Gastroesophageal sphincter (tissue), 4 donors: ENCODE results near the gene ADD3. TPM values are rescaled to one million over a fixed set of nuclear protein-coding genes. Genes with fewer than 3 reads are reported as not detected.
A peak's percentile ranks its signal among the peaks of the same experiment; 100 is the strongest.

Experiments used
- ATAC-seq: fragments of 150-250 bp; one replicate; pipeline ENCODE4 v1.9.1; 2016; ENCODE audit warnings: mild to moderate bottlenecking, moderate library complexity
- H3K27ac ChIP-seq, 4 donors: fragments of 200-600 bp; sonication (generic) in 3 of 4; 1 replicate in 3 of 4; 2 replicates in 1 of 4; pipeline ENCODE4 v1.5.1; 2016 to 2019
- H3K27me3 ChIP-seq: fragments of 200-600 bp; sonication (generic); one replicate; pipeline ENCODE4 v1.5.1; 2019
- H3K36me3 ChIP-seq, 2 donors: fragments of 200-600 bp; sonication (generic); one replicate each; pipeline ENCODE4 v1.5.1; 2019; ENCODE audit warnings: control low read depth in 1 of 2
- H3K4me1 ChIP-seq, 3 donors: fragments of 200-600 bp; sonication (generic); 1 replicate in 2 of 3; 2 replicates in 1 of 3; pipeline ENCODE4 v1.5.1; 2016 to 2019; ENCODE audit warnings: control low read depth in 2 of 3
- H3K4me3 ChIP-seq, 2 donors: fragments of 200-600 bp; sonication (generic); one replicate each; pipeline ENCODE4 v1.5.1; 2019; ENCODE audit warnings: mild to moderate bottlenecking in 1 of 2, moderate library complexity in 1 of 2
- H3K9me3 ChIP-seq, 3 donors: fragments of 200-600 bp; sonication (generic); one replicate each; pipeline ENCODE4 v1.5.1; 2017 to 2019; ENCODE audit warnings: control low read depth in 2 of 3
- EP300 ChIP-seq: sonication (generic); formaldehyde crosslinking; IDR thresholded peaks from one replicate; pipeline ENCODE4 v1.6.1; 2017; ENCODE audit warnings: antibody characterized with exemption, mild to moderate bottlenecking
- POLR2A ChIP-seq, 2 donors: fragments of 450-650 bp; IDR thresholded peaks; one replicate each; pipeline ENCODE4 v1.6.1; 2017; ENCODE audit warnings: antibody characterized with exemption in 2 of 2, mild to moderate bottlenecking in 2 of 2, moderate library complexity in 1 of 2
- POLR2AphosphoS5 ChIP-seq: sonication (generic); formaldehyde crosslinking; IDR thresholded peaks from one replicate; pipeline ENCODE4 v1.6.1; 2017; ENCODE audit warnings: antibody characterized with exemption
- WGBS, 2 donors: methylation state at CpG; one replicate each; pipeline ENCODE4 v1.1.5; 2018; ENCODE audit warnings: low coverage in 1 of 2; 5-methylcytosine and 5-hydroxymethylcytosine counted together
- total RNA-seq, 4 donors: library from RNA; depleted of rRNA; stranded (reverse); fragments of >200 nt; gene quantifications; one replicate each; pipeline ENCODE4 v1.1.0, GENCODE V29; 2016
- TF ChIP-seq, protein P1 (sequence below), 4 experiments: fragments of 200-600 bp in 2 of 4; fragments of 450-650 bp in 2 of 4; sonication (generic) in 1 of 4; IDR thresholded peaks; one replicate each; pipeline ENCODE4 v1.5.1; 2017 to 2019; ENCODE audit warnings: antibody characterized with exemption in 4 of 4, mild to moderate bottlenecking in 2 of 4, moderate library complexity in 2 of 4

ADD3 gene
- total RNA-seq, 4 donors from 2014 or later: 50.3 to 277 (median 118) TPM

GRCh38 chr10:110009736-110010475 is 2.1 kb downstream of the ADD3 start:
- H3K4me3 ChIP-seq: peak overlapping the region in 1 of 2 donors; percentile 91
- no peaks in the 10 kb centered on the region for H3K9me3 ChIP-seq
- H3K27me3 ChIP-seq: no peaks in the 10 kb centered on the region
- H3K36me3 ChIP-seq: no peaks in the 10 kb centered on the region
- ATAC-seq: no peak
- WGBS, 2 donors: 50 to 66% methylated on average over 4 of the region's 4 CpGs
- H3K4me1 ChIP-seq: peaks cover 0 to 45% (median 3%) of the 10 kb centered on the region in 3 donors
- H3K27ac ChIP-seq: peak overlapping the region in 1 of 4 donors; percentile 92
- no peak for TF ChIP-seq POLR2A (IDR thresholded peaks at IDR 0.05)

- 60 to 70% methylated on average over 2 of the region's 2 CpGs for WGBS, 2 donors
- Histone ChIP-seq H3K4me3 (peak overlapping the region in 1 of 2 donors; percentile 91), H3K4me1 (peaks cover 0 to 37% (median 3%) of the 10 kb centered on the region in 3 donors), H3K27me3 (no peaks in the 10 kb centered on the region), H3K27ac (peak overlapping the region in 1 of 4 donors; percentile 41), H3K9me3 (no peaks in the 10 kb centered on the region), H3K36me3 (no peaks in the 10 kb centered on the region)
- ATAC-seq: no peak
- TF ChIP-seq POLR2AphosphoS5 (no peak), POLR2A (IDR thresholded peaks at IDR 0.05) (no peak), EP300 (no peak)
- TF ChIP-seq, protein P1, sequence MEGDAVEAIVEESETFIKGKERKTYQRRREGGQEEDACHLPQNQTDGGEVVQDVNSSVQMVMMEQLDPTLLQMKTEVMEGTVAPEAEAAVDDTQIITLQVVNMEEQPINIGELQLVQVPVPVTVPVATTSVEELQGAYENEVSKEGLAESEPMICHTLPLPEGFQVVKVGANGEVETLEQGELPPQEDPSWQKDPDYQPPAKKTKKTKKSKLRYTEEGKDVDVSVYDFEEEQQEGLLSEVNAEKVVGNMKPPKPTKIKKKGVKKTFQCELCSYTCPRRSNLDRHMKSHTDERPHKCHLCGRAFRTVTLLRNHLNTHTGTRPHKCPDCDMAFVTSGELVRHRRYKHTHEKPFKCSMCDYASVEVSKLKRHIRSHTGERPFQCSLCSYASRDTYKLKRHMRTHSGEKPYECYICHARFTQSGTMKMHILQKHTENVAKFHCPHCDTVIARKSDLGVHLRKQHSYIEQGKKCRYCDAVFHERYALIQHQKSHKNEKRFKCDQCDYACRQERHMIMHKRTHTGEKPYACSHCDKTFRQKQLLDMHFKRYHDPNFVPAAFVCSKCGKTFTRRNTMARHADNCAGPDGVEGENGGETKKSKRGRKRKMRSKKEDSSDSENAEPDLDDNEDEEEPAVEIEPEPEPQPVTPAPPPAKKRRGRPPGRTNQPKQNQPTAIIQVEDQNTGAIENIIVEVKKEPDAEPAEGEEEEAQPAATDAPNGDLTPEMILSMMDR (IDR thresholded peaks at IDR 0.05): no peak
Observed at GRCh38 chr10:110010486-110011378, 2.9 kb downstream of the ADD3 start.

GRCh38 chr10:110011681-110012080 is 3.9 kb downstream of the ADD3 start:
- H3K9me3 ChIP-seq: no peaks in the 10 kb centered on the region
- no peak overlapping the region for H3K27ac ChIP-seq
- peaks cover 0 to 38% (median 3%) of the 10 kb centered on the region in 3 donors for H3K4me1 ChIP-seq
- no peaks in the 10 kb centered on the region for H3K27me3 ChIP-seq
- H3K4me3 ChIP-seq: no peak overlapping the region
- TF ChIP-seq POLR2AphosphoS5 (no peak), EP300 (no peak), POLR2A (IDR thresholded peaks at IDR 0.05) (no peak)
- TF ChIP-seq, protein P1 (IDR thresholded peaks at IDR 0.05): no peak
- H3K36me3 ChIP-seq: no peaks in the 10 kb centered on the region
- WGBS, 2 donors: 27 to 41% methylated on average over 2 to 3 of the region's 3 CpGs
- ATAC-seq: no peak

DNA sequence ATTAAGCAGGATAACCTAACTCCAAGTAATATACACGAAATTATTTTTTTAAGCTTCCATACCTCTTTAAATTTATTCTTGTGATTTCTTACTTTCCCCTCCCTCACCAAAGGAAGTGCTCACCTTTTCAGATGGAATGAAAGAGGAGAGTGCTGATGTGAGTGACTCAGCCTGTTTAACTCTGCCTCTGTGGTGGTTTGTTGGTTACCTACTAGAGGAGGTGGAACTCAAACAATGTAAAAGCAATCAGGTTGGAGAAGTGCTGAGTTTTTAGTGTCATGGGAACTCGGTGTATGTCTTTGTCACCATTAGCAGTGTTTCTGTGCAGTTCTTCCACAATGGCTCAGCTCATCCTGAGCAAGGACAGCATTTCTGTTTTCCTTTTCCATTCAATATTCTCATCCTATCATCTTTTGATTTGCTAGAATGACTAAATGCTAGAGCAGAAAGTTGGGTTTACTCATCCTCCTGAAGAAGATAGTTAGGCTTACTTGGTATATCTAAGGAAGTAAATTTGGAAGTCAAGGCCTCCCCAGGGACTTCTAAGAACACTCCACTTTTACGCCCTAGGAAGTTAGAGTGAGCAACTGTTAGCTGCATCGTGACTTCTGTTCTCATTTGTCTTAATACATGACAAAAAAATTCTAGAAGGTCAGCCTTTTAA is 6.0 kb downstream of the ADD3 start:
- no peak overlapping the region for H3K4me3 ChIP-seq
- ATAC-seq: no peak
- H3K4me1 ChIP-seq: peaks cover 0 to 38% (median 3%) of the 10 kb centered on the region in 3 donors
- TF ChIP-seq EP300: no peak
- no peak for TF ChIP-seq POLR2A (IDR thresholded peaks at IDR 0.05)
- TF ChIP-seq, protein P1 (IDR thresholded peaks at IDR 0.05): no peak
- TF ChIP-seq POLR2AphosphoS5: no peak
- no peaks in the 10 kb centered on the region for H3K9me3 ChIP-seq
- no peak overlapping the region for H3K27ac ChIP-seq
- 34 to 59% methylated on average over 3 to 4 of the region's 4 CpGs for WGBS, 2 donors
- no peaks in the 10 kb centered on the region for H3K36me3 ChIP-seq
- H3K27me3 ChIP-seq: no peaks in the 10 kb centered on the region

GRCh38 chr10:110016039-110016438 is 8.3 kb downstream of the ADD3 start:
- Histone ChIP-seq H3K27me3 (no peaks in the 10 kb centered on the region), H3K4me3 (no peak overlapping the region), H3K4me1 (peaks cover 0 to 19% (median 3%) of the 10 kb centered on the region in 3 donors), H3K27ac (no peak overlapping the region), H3K36me3 (no peaks in the 10 kb centered on the region), H3K9me3 (no peaks in the 10 kb centered on the region)
- TF ChIP-seq, protein P1 (IDR thresholded peaks at IDR 0.05): peak in 1 of 4 experiments; percentile 43
- no peak for TF ChIP-seq POLR2A (IDR thresholded peaks at IDR 0.05)
- no peak for ATAC-seq
